Epithelial cell of prostate (primary cell): ENCODE results near the gene ZSWIM1.
"Not testable (repeated sequence)": the region's sequence is repeated elsewhere in the genome, so short reads cannot be mapped to it uniquely, and the experiment has no call there.

ENCODE experiments used
- DNase-seq: peaks from one replicate; pipeline ENCODE4 v3.0.0-alpha.2; 2011; ENCODE audit warnings: low read depth, low spot score
- H3K27ac ChIP-seq: fragments of 450-650 bp; 2 replicates; pipeline ENCODE4 v1.5.1; 2017; ENCODE audit warnings: mild to moderate bottlenecking

ZSWIM1 gene

GRCh38 chr20:45886590-45887345, 5.7 kb downstream of the ZSWIM1 start:
- DNase-seq: no peak
- no peak overlapping the region for H3K27ac ChIP-seq

- no peak within 1 kb of the TSS for H3K27ac ChIP-seq
Observed at GRCh38 chr20:45887346-45887715, 6.3 kb downstream of the ZSWIM1 start, which contains the start of gene SPATA25. Gene SPATA25 (minus strand): TSS chr20:45887622. CDS start chr20:45887590, 32 bp downstream.

GRCh38 chr20:45888681-45889080, 7.7 kb downstream of the ZSWIM1 start:
- DNase-seq: no peak
- H3K27ac ChIP-seq: no peak overlapping the region

More at GRCh38 chr20:45887346-45887715, 6.3 kb downstream of the ZSWIM1 start, which contains the start of gene SPATA25:
- no peak for DNase-seq

GRCh38 chr20:45890077-45890984, 9.3 kb downstream of the ZSWIM1 start:
- H3K27ac ChIP-seq: no peak overlapping the region
- no peak for DNase-seq

- H3K27ac ChIP-seq: peak within 1 kb of the TSS; percentile 12
- DNase-seq: peak; percentile 27
Observed at GRCh38 chr20:45890985-45891983, 10.3 kb downstream of the ZSWIM1 start, which contains the start of the genes CTSA and NEURL2. Gene CTSA (plus strand): TSS chr20:45891335. CDS start chr20:45891569, 234 bp downstream. Gene NEURL2 (minus strand): TSS chr20:45891208. CDS start chr20:45890991, 217 bp downstream.

GRCh38 chr20:45892049-45892825, 11.2 kb downstream of the ZSWIM1 start:
- no peak overlapping the region for H3K27ac ChIP-seq
- no peak for DNase-seq

- peak; percentile 18 for DNase-seq
- H3K27ac ChIP-seq: no peak overlapping the region
Observed at GRCh38 chr20:45892828-45893500, 11.9 kb downstream of the ZSWIM1 start.

- DNase-seq: no peak
- H3K27ac ChIP-seq: no peak overlapping the region
Observed at GRCh38 chr20:45893831-45894230, 12.8 kb downstream of the ZSWIM1 start.

GRCh38 chr20:45894797-45895196, 13.8 kb downstream of the ZSWIM1 start:
- no peak overlapping the region for H3K27ac ChIP-seq
- DNase-seq: no peak

- H3K27ac ChIP-seq: no peak overlapping the region
- no peak for DNase-seq
Observed at GRCh38 chr20:45896641-45897161, 15.7 kb downstream of the ZSWIM1 start.

- no peak overlapping the region for H3K27ac ChIP-seq
- no peak for DNase-seq
Observed at GRCh38 chr20:45897289-45897688, 16.3 kb downstream of the ZSWIM1 start.

- no peak for DNase-seq
- H3K27ac ChIP-seq: no peak overlapping the region
Observed at GRCh38 chr20:45897692-45898091, 16.7 kb downstream of the ZSWIM1 start.

GRCh38 chr20:45898285-45898684, 17.3 kb downstream of the ZSWIM1 start:
- DNase-seq: no peak
- no peak overlapping the region for H3K27ac ChIP-seq

GRCh38 chr20:45899046-45899835, 18.2 kb downstream of the ZSWIM1 start:
- no peak for DNase-seq
- H3K27ac ChIP-seq: no peak overlapping the region

- H3K27ac ChIP-seq, DNase-seq: not testable (repeated sequence)
Observed at GRCh38 chr20:45901332-45901731, 20.3 kb downstream of the ZSWIM1 start.

GRCh38 chr20:45902199-45902701, 21.2 kb downstream of the ZSWIM1 start:
- no peak for DNase-seq
- H3K27ac ChIP-seq: no peak overlapping the region
